SK-N-SH (cell line): Measurements from ENCODE around the gene MON1B. TPM values are rescaled to one million over a fixed set of nuclear protein-coding genes. Genes with fewer than 3 reads are reported as not detected.

ENCODE experiments used
- CTCF ChIA-PET: fragments of 300-600, 350-600 bp; formaldehyde crosslinking; extraction: SDS; loops from one replicate; lab custom pipeline; 2021; lab: Yijun Ruan, JAX
- POLR2A ChIA-PET: fragments of 350-600 bp; sonication (Branson Sonifier 250); formaldehyde crosslinking; extraction: SDS; loops from one replicate; lab custom pipeline; 2020; ENCODE audit warnings: antibody characterized with exemption, inconsistent platforms; lab: Yijun Ruan, JAX
- DNase-seq: peaks from one replicate; pipeline ENCODE4 v3.0.0; 2012
- H2AFZ ChIP-seq: fragments of 200-600 bp; sonication (generic); 2 replicates; pipeline ENCODE4 v1.8.1; 2016; ENCODE audit warnings: antibody characterized with exemption, mild to moderate bottlenecking, low read depth
- H3F3A ChIP-seq: fragments of 200-600 bp; sonication (generic); replicated peaks from 2 replicates; pipeline ENCODE3; 2016; ENCODE audit warnings: antibody characterized with exemption, mild to moderate bottlenecking; ENCODE audit not compliant: insufficient read depth
- H3K27ac ChIP-seq, 2 experiments: fragments of 200-500 bp in 1 of 2; fragments of 200-600 bp in 1 of 2; sonication (Bioruptor generic) in 1 of 2; sonication (generic), shearing (Covaris generic) in 1 of 2; 2 replicates each; pipeline versions ENCODE4 v1.5.1 to v1.6.1; 2014 to 2016; ENCODE audit warnings: low read depth in 2 of 2, inconsistent platforms in 1 of 2, low read length in 1 of 2, mild to moderate bottlenecking in 1 of 2, mixed read lengths in 1 of 2
- H3K27me3 ChIP-seq: fragments of 200-600 bp; sonication (generic), shearing (Covaris generic); 2 replicates; pipeline ENCODE4 v1.6.1; 2016; ENCODE audit warnings: mixed run types; ENCODE audit not compliant: insufficient read depth
- H3K36me3 ChIP-seq, 2 experiments: fragments of 200-500 bp in 1 of 2; fragments of 200-600 bp in 1 of 2; sonication (Bioruptor generic) in 1 of 2; sonication (generic) in 1 of 2; replicated peaks in 1 of 2; 2 replicates each; pipeline versions ENCODE3 to v1.5.1; 2014 to 2016; ENCODE audit warnings: low read length in 1 of 2, mild to moderate bottlenecking in 1 of 2; ENCODE audit not compliant: insufficient read depth in 2 of 2, control insufficient read depth in 1 of 2
- H3K4me1 ChIP-seq, 2 experiments: fragments of 200-500 bp in 1 of 2; fragments of 200-600 bp in 1 of 2; sonication (Bioruptor generic) in 1 of 2; sonication (generic), shearing (Covaris generic) in 1 of 2; 2 replicates each; pipeline versions ENCODE4 v1.5.1 to v1.6.1; 2014 to 2016; ENCODE audit warnings: low read depth in 1 of 2, low read length in 1 of 2, mixed run types in 1 of 2; ENCODE audit not compliant: insufficient read depth in 2 of 2, control insufficient read depth in 1 of 2
- H3K4me2 ChIP-seq: fragments of 200-600 bp; sonication (generic), shearing (Covaris generic); 2 replicates; pipeline ENCODE4 v1.6.1; 2017; ENCODE audit warnings: mixed run types
- H3K4me3 ChIP-seq, 2 experiments: fragments of 200-500 bp in 1 of 2; fragments of 200-600 bp in 1 of 2; sonication (Bioruptor generic) in 1 of 2; sonication (generic), shearing (Covaris generic) in 1 of 2; 2 replicates each; pipeline versions ENCODE4 v1.5.1 to v1.8.1; 2014 to 2016; ENCODE audit warnings: low read depth in 2 of 2, inconsistent platforms in 1 of 2, low read length in 1 of 2, mild to moderate bottlenecking in 1 of 2, mixed read lengths in 1 of 2, moderate library complexity in 1 of 2
- H3K79me2 ChIP-seq: fragments of 200-600 bp; sonication (generic); 2 replicates; pipeline ENCODE4 v1.8.1; 2017; ENCODE audit warnings: mild to moderate bottlenecking; ENCODE audit not compliant: insufficient read depth
- H3K9ac ChIP-seq: fragments of 200-600 bp; sonication (generic); 2 replicates; pipeline ENCODE4 v1.6.1; 2017; ENCODE audit warnings: mixed run types
- H3K9me2 ChIP-seq: fragments of 200-600 bp; sonication (generic); 2 replicates; pipeline ENCODE4 v1.6.1; 2017; ENCODE audit warnings: mixed run types
- H3K9me3 ChIP-seq: fragments of 200-600 bp; sonication (generic); 2 replicates; pipeline ENCODE4 v1.6.1; 2017; ENCODE audit warnings: mixed run types, mild to moderate bottlenecking, moderate library complexity
- H4K20me1 ChIP-seq: fragments of 200-600 bp; sonication (generic); 2 replicates; pipeline ENCODE4 v1.6.1; 2017; ENCODE audit warnings: mild to moderate bottlenecking, mixed run types; ENCODE audit not compliant: insufficient read depth
- CHD2 ChIP-seq: fragments of 150-350 bp; IDR thresholded peaks from 2 replicates; pipeline ENCODE4 v1.6.1; 2018; ENCODE audit warnings: low read length; ENCODE audit not compliant: partially characterized antibody
- ELF1 ChIP-seq: IDR thresholded peaks from 2 replicates; pipeline ENCODE4 v1.4.0; 2012
- GABPA ChIP-seq: IDR thresholded peaks from 2 replicates; pipeline ENCODE4 v1.4.0; 2012; ENCODE audit warnings: low read depth, mild to moderate bottlenecking
- MAX ChIP-seq: IDR thresholded peaks from 2 replicates; pipeline ENCODE4 v1.4.0; 2012; ENCODE audit warnings: low read depth
- MEF2A ChIP-seq: IDR thresholded peaks from 2 replicates; pipeline ENCODE4 v1.4.0; 2012; ENCODE audit warnings: low read depth, borderline replicate concordance
- SIN3A ChIP-seq: IDR thresholded peaks from 2 replicates; pipeline ENCODE4 v1.6.1; 2012; ENCODE audit warnings: low read depth, mild to moderate bottlenecking, low read length, moderate library complexity, borderline replicate concordance
- TCF12 ChIP-seq: IDR thresholded peaks from 2 replicates; pipeline ENCODE4 v1.4.0; 2012
- TEAD4 ChIP-seq: IDR thresholded peaks from 2 replicates; pipeline ENCODE4 v1.4.0; 2012; ENCODE audit warnings: mild to moderate bottlenecking, borderline replicate concordance; ENCODE audit not compliant: insufficient read depth
- WGBS: methylation state at CpG from one replicate; pipeline ENCODE4 v1.1.6; 2017; ENCODE audit warnings: low lambda C conversion rate; 5-methylcytosine and 5-hydroxymethylcytosine counted together
- polyA plus RNA-seq, 3 experiments: library from polyadenylated mRNA; depleted of rRNA; stranded (reverse); fragments of >200 nt; gene quantifications; 2 replicates each; pipeline ENCODE4 v1.2.3, GENCODE V29; 2012
- TF ChIP-seq, protein P1 (sequence below): fragments of 150-350 bp; IDR thresholded peaks from 2 replicates; pipeline ENCODE4 v1.6.1; 2016; ENCODE audit warnings: mild to moderate bottlenecking, low read depth, low read length
- TF ChIP-seq, protein P2 (sequence below): fragments of 200-600 bp; sonication (generic); IDR thresholded peaks from 2 replicates; pipeline ENCODE4 v1.6.1; 2017; ENCODE audit warnings: antibody characterized with exemption, mild to moderate bottlenecking, moderate library complexity

Gene MON1B
- polyA plus RNA-seq, 1 of the 3 experiments (the other 2 are of a cell fraction), result 16.9 TPM

GRCh38 chr16:77197747-77198146 lies 6.8 kb downstream of the MON1B start:
- H3K27ac ChIP-seq, result no peak overlapping the region
- 100% methylated on average over 1 of the region's 2 CpGs for WGBS
- DNase-seq, result no peak
- no peak overlapping the region for H3K4me2 ChIP-seq
- no peaks in the 10 kb centered on the region for H3F3A ChIP-seq
- ChIA-PET POLR2A (interaction anchor here (0.9 kb wide), 1 partner anchor 14 kb away, joined by 3 read pairs; no protein-coding TSS in a partner anchor), CTCF (interaction anchor here (1.0 kb wide), 1 partner anchor 14 kb away, joined by 3 read pairs; no protein-coding TSS in a partner anchor)
- peaks cover 11% of the 10 kb centered on the region for H3K79me2 ChIP-seq
- H3K36me3 ChIP-seq, result peaks cover 14 to 54% of the 10 kb centered on the region in 2 experiments
- H3K27me3 ChIP-seq, result no peaks in the 10 kb centered on the region
- H3K9me2 ChIP-seq, result no peaks in the 10 kb centered on the region
- no peak overlapping the region for H2AFZ ChIP-seq
- H3K9ac ChIP-seq, result no peak overlapping the region
- no peak overlapping the region for H3K4me3 ChIP-seq
- no peaks in the 10 kb centered on the region for H3K9me3 ChIP-seq
- H3K4me1 ChIP-seq, result peaks cover 0 to 4% of the 10 kb centered on the region in 2 experiments; a peak in 1 of 4 replicates
- H4K20me1 ChIP-seq, result no peaks in the 10 kb centered on the region
- TF ChIP-seq MAX (no peak), MEF2A (no peak), TCF12 (no peak), TEAD4 (no peak), CHD2 (no peak)
- TF ChIP-seq, protein P1, sequence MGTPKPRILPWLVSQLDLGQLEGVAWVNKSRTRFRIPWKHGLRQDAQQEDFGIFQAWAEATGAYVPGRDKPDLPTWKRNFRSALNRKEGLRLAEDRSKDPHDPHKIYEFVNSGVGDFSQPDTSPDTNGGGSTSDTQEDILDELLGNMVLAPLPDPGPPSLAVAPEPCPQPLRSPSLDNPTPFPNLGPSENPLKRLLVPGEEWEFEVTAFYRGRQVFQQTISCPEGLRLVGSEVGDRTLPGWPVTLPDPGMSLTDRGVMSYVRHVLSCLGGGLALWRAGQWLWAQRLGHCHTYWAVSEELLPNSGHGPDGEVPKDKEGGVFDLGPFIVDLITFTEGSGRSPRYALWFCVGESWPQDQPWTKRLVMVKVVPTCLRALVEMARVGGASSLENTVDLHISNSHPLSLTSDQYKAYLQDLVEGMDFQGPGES, result no peak

GRCh38 chr16:77199211-77199610 lies 8.2 kb downstream of the MON1B start, which contains the start of gene SYCE1L:
SYCE1L (plus strand) TSS chr16:77199408; CDS start chr16:77199452, 44 bp downstream.
- Histone ChIP-seq H3K9me2 (no peaks in the 10 kb centered on the region), H4K20me1 (no peaks in the 10 kb centered on the region), H2AFZ (no peak within 1 kb of the TSS), H3K36me3 (peaks cover 14 to 46% of the 10 kb centered on the region in 2 experiments), H3K9me3 (no peaks in the 10 kb centered on the region), H3K27me3 (no peaks in the 10 kb centered on the region), H3K4me3 (no peak within 1 kb of the TSS), H3K4me2 (no peak within 1 kb of the TSS), H3K4me1 (no peaks in the 10 kb centered on the region), H3F3A (no peaks in the 10 kb centered on the region), H3K79me2 (no peaks in the 10 kb centered on the region; the same call in 1 of the 2 replicates), H3K9ac (no peak within 1 kb of the TSS), H3K27ac (no peak within 1 kb of the TSS)
- WGBS, result 99% methylated on average over 18 of the region's 18 CpGs
- TF ChIP-seq SIN3A (no peak), GABPA (no peak), ELF1 (no peak)
- TF ChIP-seq, protein P2, sequence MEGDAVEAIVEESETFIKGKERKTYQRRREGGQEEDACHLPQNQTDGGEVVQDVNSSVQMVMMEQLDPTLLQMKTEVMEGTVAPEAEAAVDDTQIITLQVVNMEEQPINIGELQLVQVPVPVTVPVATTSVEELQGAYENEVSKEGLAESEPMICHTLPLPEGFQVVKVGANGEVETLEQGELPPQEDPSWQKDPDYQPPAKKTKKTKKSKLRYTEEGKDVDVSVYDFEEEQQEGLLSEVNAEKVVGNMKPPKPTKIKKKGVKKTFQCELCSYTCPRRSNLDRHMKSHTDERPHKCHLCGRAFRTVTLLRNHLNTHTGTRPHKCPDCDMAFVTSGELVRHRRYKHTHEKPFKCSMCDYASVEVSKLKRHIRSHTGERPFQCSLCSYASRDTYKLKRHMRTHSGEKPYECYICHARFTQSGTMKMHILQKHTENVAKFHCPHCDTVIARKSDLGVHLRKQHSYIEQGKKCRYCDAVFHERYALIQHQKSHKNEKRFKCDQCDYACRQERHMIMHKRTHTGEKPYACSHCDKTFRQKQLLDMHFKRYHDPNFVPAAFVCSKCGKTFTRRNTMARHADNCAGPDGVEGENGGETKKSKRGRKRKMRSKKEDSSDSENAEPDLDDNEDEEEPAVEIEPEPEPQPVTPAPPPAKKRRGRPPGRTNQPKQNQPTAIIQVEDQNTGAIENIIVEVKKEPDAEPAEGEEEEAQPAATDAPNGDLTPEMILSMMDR, result no peak
- ChIA-PET CTCF (no interaction called here), POLR2A (no interaction called here)
- no peak for DNase-seq
